Osteoblast (primary cell): ENCODE data around the gene YWHAE. TPM values are rescaled to one million over a fixed set of nuclear protein-coding genes. Genes with fewer than 3 reads are reported as not detected.

Source experiments
- DNase-seq: peaks from one replicate; pipeline ENCODE4 v3.0.0; 2011; ENCODE audit warnings: low spot score, mixed read lengths; ENCODE audit not compliant: insufficient read length; ENCODE audit errors: missing footprints
- H2AFZ ChIP-seq: 2 replicates; pipeline ENCODE4 v1.6.0; 2011; ENCODE audit warnings: mild to moderate bottlenecking, low read length
- H3K27ac ChIP-seq: 2 replicates; pipeline ENCODE4 v1.5.1; 2011; ENCODE audit warnings: mild to moderate bottlenecking, low read depth, low read length, moderate library complexity
- H3K27me3 ChIP-seq: 2 replicates; pipeline ENCODE4 v1.6.0; 2012; ENCODE audit warnings: mild to moderate bottlenecking, control low read depth, inconsistent platforms, low read length, moderate library complexity; ENCODE audit not compliant: insufficient read depth
- H3K36me3 ChIP-seq: 2 replicates; pipeline ENCODE4 v1.5.1; 2011; ENCODE audit warnings: mild to moderate bottlenecking, low read length, control low read depth, moderate library complexity; ENCODE audit not compliant: insufficient read depth
- H3K4me1 ChIP-seq: 2 replicates; pipeline ENCODE4 v1.5.1; 2011; ENCODE audit warnings: mild to moderate bottlenecking, low read length, control low read depth, moderate library complexity; ENCODE audit not compliant: insufficient read depth
- H3K4me2 ChIP-seq: 2 replicates; pipeline ENCODE4 v1.6.0; 2011; ENCODE audit warnings: mild to moderate bottlenecking, low read length; ENCODE audit not compliant: insufficient read depth
- H3K4me3 ChIP-seq: fragments of 200-600 bp; sonication (generic); 3 replicates; pipeline ENCODE4 v1.5.1; 2012; ENCODE audit warnings: mild to moderate bottlenecking, low read length, inconsistent platforms; ENCODE audit not compliant: insufficient read depth
- H3K79me2 ChIP-seq: 2 replicates; pipeline ENCODE4 v1.6.0; 2012; ENCODE audit warnings: mild to moderate bottlenecking, low read length, control low read depth, inconsistent platforms; ENCODE audit not compliant: insufficient read depth
- H3K9me3 ChIP-seq: 2 replicates; pipeline ENCODE4 v1.5.1; 2011; ENCODE audit warnings: low read depth, low read length, control low read depth
- H4K20me1 ChIP-seq: 2 replicates; pipeline ENCODE4 v1.6.0; 2012; ENCODE audit warnings: mild to moderate bottlenecking, low read length, control low read depth; ENCODE audit not compliant: insufficient read depth
- total RNA-seq: library from RNA; depleted of rRNA; stranded (reverse); fragments of >200 nt; gene quantifications from 2 replicates; pipeline ENCODE4 v1.2.3, GENCODE V29; 2012
- TF ChIP-seq, protein P1 (sequence below): IDR thresholded peaks from 2 replicates; pipeline ENCODE4 v1.5.1; 2011; ENCODE audit warnings: mild to moderate bottlenecking, low read depth, low read length, moderate library complexity; ENCODE audit errors: extremely low read depth

Gene YWHAE
- total RNA-seq, 1 donor, result 433 TPM

DNA sequence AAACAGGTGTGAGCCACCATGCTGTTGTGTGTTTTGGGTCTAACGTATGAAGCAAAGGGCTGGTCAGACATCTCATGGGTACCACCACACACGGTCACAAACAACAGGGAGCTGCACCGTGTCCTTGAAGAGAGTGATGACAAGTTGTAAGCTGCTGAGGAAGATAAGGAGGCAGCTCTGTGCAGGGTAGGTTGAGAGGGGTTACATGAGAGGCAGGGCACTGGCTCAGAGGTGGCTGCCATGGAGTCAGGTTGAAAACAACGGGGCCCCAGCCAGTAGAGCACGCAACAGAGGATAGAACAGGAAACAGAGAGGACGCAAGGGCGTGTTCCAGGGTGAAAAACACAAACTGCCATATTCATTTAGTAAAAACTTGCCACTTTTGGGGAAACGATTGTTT lies 68.3 kb downstream of the YWHAE start:
- H3K4me3 ChIP-seq, result no peak overlapping the region
- no peaks in the 10 kb centered on the region for H3K4me1 ChIP-seq
- no peak overlapping the region for H3K4me2 ChIP-seq
- no peaks in the 10 kb centered on the region for H3K9me3 ChIP-seq
- peak; percentile 52 for DNase-seq
- no peaks in the 10 kb centered on the region for H3K79me2 ChIP-seq
- H3K27me3 ChIP-seq, result no peaks in the 10 kb centered on the region
- H3K27ac ChIP-seq, result no peak overlapping the region
- no peak overlapping the region for H2AFZ ChIP-seq
- H4K20me1 ChIP-seq, result peaks cover 6% of the 10 kb centered on the region
- H3K36me3 ChIP-seq, result no peaks in the 10 kb centered on the region
- TF ChIP-seq, protein P1, sequence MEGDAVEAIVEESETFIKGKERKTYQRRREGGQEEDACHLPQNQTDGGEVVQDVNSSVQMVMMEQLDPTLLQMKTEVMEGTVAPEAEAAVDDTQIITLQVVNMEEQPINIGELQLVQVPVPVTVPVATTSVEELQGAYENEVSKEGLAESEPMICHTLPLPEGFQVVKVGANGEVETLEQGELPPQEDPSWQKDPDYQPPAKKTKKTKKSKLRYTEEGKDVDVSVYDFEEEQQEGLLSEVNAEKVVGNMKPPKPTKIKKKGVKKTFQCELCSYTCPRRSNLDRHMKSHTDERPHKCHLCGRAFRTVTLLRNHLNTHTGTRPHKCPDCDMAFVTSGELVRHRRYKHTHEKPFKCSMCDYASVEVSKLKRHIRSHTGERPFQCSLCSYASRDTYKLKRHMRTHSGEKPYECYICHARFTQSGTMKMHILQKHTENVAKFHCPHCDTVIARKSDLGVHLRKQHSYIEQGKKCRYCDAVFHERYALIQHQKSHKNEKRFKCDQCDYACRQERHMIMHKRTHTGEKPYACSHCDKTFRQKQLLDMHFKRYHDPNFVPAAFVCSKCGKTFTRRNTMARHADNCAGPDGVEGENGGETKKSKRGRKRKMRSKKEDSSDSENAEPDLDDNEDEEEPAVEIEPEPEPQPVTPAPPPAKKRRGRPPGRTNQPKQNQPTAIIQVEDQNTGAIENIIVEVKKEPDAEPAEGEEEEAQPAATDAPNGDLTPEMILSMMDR, result no peak

DNA sequence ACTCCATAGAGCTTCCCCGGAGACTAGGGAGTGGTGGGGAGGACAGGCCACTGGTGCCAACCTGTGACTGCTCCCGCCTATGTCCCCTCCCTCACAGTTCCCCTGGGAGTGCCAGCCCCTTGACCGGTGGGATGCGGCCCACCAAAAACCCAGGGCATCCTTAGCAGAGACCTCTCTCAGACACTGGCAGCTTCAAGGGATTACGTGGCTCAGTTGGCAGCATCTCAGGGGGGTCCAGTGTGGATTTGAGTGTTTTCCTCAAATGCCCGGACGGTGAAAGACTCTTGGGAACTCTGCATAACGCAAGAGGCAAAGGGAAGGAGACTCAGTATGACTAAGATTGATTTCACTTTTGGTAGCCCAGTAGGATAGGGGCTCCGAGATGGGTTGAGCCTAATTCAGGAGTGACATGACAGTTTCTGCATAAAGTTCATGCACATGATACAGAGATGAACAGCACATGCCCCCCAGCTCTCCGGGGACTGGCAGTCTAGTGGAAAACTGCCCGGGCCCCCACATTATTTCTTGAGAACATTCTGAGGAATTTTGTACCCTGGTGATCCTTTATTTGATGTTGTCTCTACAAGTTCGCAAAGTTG lies 70.2 kb downstream of the YWHAE start:
- H4K20me1 ChIP-seq, result peaks cover 4% of the 10 kb centered on the region
- DNase-seq, result peak; percentile 41
- no peak overlapping the region for H3K4me3 ChIP-seq
- no peaks in the 10 kb centered on the region for H3K79me2 ChIP-seq
- no peak overlapping the region for H3K4me2 ChIP-seq
- H2AFZ ChIP-seq, result no peak overlapping the region
- no peaks in the 10 kb centered on the region for H3K9me3 ChIP-seq
- no peaks in the 10 kb centered on the region for H3K27me3 ChIP-seq
- TF ChIP-seq, protein P1, result no peak
- H3K4me1 ChIP-seq, result no peaks in the 10 kb centered on the region
- H3K36me3 ChIP-seq, result no peaks in the 10 kb centered on the region
- no peak overlapping the region for H3K27ac ChIP-seq

GRCh38 chr17:1328437-1328836 lies 71.6 kb downstream of the YWHAE start:
- H4K20me1 ChIP-seq, result peaks cover 2% of the 10 kb centered on the region
- no peaks in the 10 kb centered on the region for H3K27me3 ChIP-seq
- TF ChIP-seq, protein P1, result no peak
- no peak for DNase-seq
- H3K27ac ChIP-seq, result no peak overlapping the region
- H3K4me3 ChIP-seq, result no peak overlapping the region
- H3K4me2 ChIP-seq, result no peak overlapping the region
- H3K79me2 ChIP-seq, result no peaks in the 10 kb centered on the region
- no peaks in the 10 kb centered on the region for H3K4me1 ChIP-seq
- H2AFZ ChIP-seq, result no peak overlapping the region
- H3K36me3 ChIP-seq, result no peaks in the 10 kb centered on the region
- H3K9me3 ChIP-seq, result no peaks in the 10 kb centered on the region

GRCh38 chr17:1325766-1326165 lies 74.3 kb downstream of the YWHAE start:
- TF ChIP-seq, protein P1, result no peak
- no peaks in the 10 kb centered on the region for H3K9me3 ChIP-seq
- DNase-seq, result no peak
- H4K20me1 ChIP-seq, result no peaks in the 10 kb centered on the region
- H3K4me1 ChIP-seq, result no peaks in the 10 kb centered on the region
- H3K36me3 ChIP-seq, result no peaks in the 10 kb centered on the region
- H3K27me3 ChIP-seq, result no peaks in the 10 kb centered on the region
- no peaks in the 10 kb centered on the region for H3K79me2 ChIP-seq
- no peak overlapping the region for H3K4me2 ChIP-seq
- H3K4me3 ChIP-seq, result no peak overlapping the region
- H2AFZ ChIP-seq, result no peak overlapping the region
- H3K27ac ChIP-seq, result no peak overlapping the region
